SK-N-SH (cell line): ENCODE results near the gene RASGRP2.
A peak's percentile ranks its signal among the peaks of the same experiment; 100 is the strongest.

ENCODE experiments used
- CTCF ChIP-seq: fragments of 200-600 bp; sonication (generic); IDR thresholded peaks from 2 replicates; pipeline ENCODE4 v1.6.1; 2017; ENCODE audit warnings: antibody characterized with exemption, mild to moderate bottlenecking, moderate library complexity
- ELF1 ChIP-seq: IDR thresholded peaks from 2 replicates; pipeline ENCODE4 v1.4.0; 2012
- EP300 ChIP-seq, 2 experiments: IDR thresholded peaks; 2 replicates each; pipeline versions ENCODE4 v1.4.0 to v1.6.1; 2012; ENCODE audit warnings: borderline replicate concordance in 1 of 2, low read depth in 1 of 2, low read length in 1 of 2
- MAX ChIP-seq: IDR thresholded peaks from 2 replicates; pipeline ENCODE4 v1.4.0; 2012; ENCODE audit warnings: low read depth
- POLR2AphosphoS5 ChIP-seq: IDR thresholded peaks from 2 replicates; pipeline ENCODE4 v1.6.1; 2012; ENCODE audit warnings: low read depth, low read length
- RAD21 ChIP-seq: IDR thresholded peaks from 2 replicates; pipeline ENCODE4 v1.6.1; 2012; ENCODE audit warnings: mild to moderate bottlenecking, low read length
- SMC3 ChIP-seq: IDR thresholded peaks from 2 replicates; pipeline ENCODE4 v1.6.1; 2012; ENCODE audit warnings: low read depth, low read length, improper control_type of control experiment

- TF ChIP-seq CTCF (no peak), POLR2AphosphoS5 (no peak), EP300 (IDR thresholded peaks at IDR 0.05; ENCODE audit: borderline replicate concordance in 1 of 2, low read depth in 1 of 2, low read length in 1 of 2) (0 out of 4 replicates have a peak, but pooled peaks of 1 of the 2 experiments have one; percentile 22), MAX (no peak), RAD21 (no peak), SMC3 (no peak), ELF1 (no peak)
These were observed 19.8 kb downstream of the RASGRP2 start for GRCh38 chr11:64723907-64724862.
